Parathyroid adenoma (tissue), 2 donors: ENCODE measurements around the gene ELL.

Experiments used
- H2AFZ ChIP-seq: fragments of 300-600 bp; sonication (generic); one replicate; pipeline ENCODE4 v1.7.0; 2017; ENCODE audit warnings: antibody characterized with exemption, mild to moderate bottlenecking
- H3K27ac ChIP-seq: fragments of 300-600 bp; sonication (generic); one replicate; pipeline ENCODE4 v1.7.0; 2017
- H3K27me3 ChIP-seq: fragments of 300-600 bp; sonication (generic); one replicate; pipeline ENCODE4 v1.7.0; 2017; ENCODE audit warnings: low read length; ENCODE audit not compliant: control insufficient read depth, insufficient read depth
- H3K36me3 ChIP-seq: fragments of 300-600 bp; sonication (generic); one replicate; pipeline ENCODE4 v1.7.0; 2017; ENCODE audit warnings: low read length; ENCODE audit not compliant: control insufficient read depth, insufficient read depth
- H3K4me1 ChIP-seq: fragments of 300-600 bp; sonication (generic); one replicate; pipeline ENCODE4 v1.7.0; 2017; ENCODE audit warnings: control low read depth
- H3K4me2 ChIP-seq: fragments of 300-600 bp; sonication (generic); one replicate; pipeline ENCODE4 v1.7.0; 2017; ENCODE audit warnings: low read length
- H3K4me3 ChIP-seq: fragments of 300-600 bp; sonication (generic); one replicate; pipeline ENCODE4 v1.7.0; 2017; ENCODE audit warnings: low read depth, low read length
- H3K79me2 ChIP-seq: fragments of 300-600 bp; sonication (generic); one replicate; pipeline ENCODE4 v1.7.0; 2017; ENCODE audit warnings: control low read depth
- H3K9ac ChIP-seq: fragments of 300-600 bp; sonication (generic); one replicate; pipeline ENCODE4 v1.7.0; 2017; ENCODE audit warnings: mild to moderate bottlenecking
- H3K9me3 ChIP-seq: fragments of 300-600 bp; sonication (generic); one replicate; pipeline ENCODE4 v1.7.0; 2017; ENCODE audit warnings: low read length; ENCODE audit not compliant: control insufficient read depth
- CTCF ChIP-seq: fragments of 300-600 bp; sonication (generic); IDR thresholded peaks from one replicate; pipeline ENCODE4 v1.7.0; 2017; ENCODE audit warnings: antibody characterized with exemption, mild to moderate bottlenecking
- donor health status: primary hyperparathyroidism.

ELL gene

GRCh38 chr19:18444513-18444912 lies 77.4 kb downstream of the ELL start:
- H3K4me1 ChIP-seq, result peaks cover under 1% of the 10 kb centered on the region
- no peak overlapping the region for H2AFZ ChIP-seq
- no peak overlapping the region for H3K27ac ChIP-seq
- no peak overlapping the region for H3K9ac ChIP-seq
- no peak overlapping the region for H3K4me3 ChIP-seq
- no peaks in the 10 kb centered on the region for H3K27me3 ChIP-seq
- no peaks in the 10 kb centered on the region for H3K9me3 ChIP-seq
- no peak for TF ChIP-seq CTCF
- no peaks in the 10 kb centered on the region for H3K36me3 ChIP-seq
- H3K79me2 ChIP-seq, result peaks cover 23% of the 10 kb centered on the region
- H3K4me2 ChIP-seq, result no peak overlapping the region

- Histone ChIP-seq H3K4me3 (no peak overlapping the region), H2AFZ (no peak overlapping the region), H3K27ac (no peak overlapping the region), H3K79me2 (peaks cover 16% of the 10 kb centered on the region), H3K4me1 (peaks cover 7% of the 10 kb centered on the region), H3K9me3 (no peaks in the 10 kb centered on the region), H3K27me3 (no peaks in the 10 kb centered on the region), H3K36me3 (no peaks in the 10 kb centered on the region), H3K4me2 (no peak overlapping the region), H3K9ac (no peak overlapping the region)
- TF ChIP-seq CTCF, result no peak
Observed at GRCh38 chr19:18443831-18444230, 78.0 kb downstream of the ELL start.

- Histone ChIP-seq H2AFZ (no peak overlapping the region), H3K36me3 (no peaks in the 10 kb centered on the region), H3K9ac (no peak overlapping the region), H3K27me3 (no peaks in the 10 kb centered on the region), H3K4me2 (no peak overlapping the region), H3K4me1 (peaks cover 11% of the 10 kb centered on the region), H3K4me3 (no peak overlapping the region), H3K27ac (no peak overlapping the region), H3K9me3 (no peaks in the 10 kb centered on the region), H3K79me2 (peaks cover 14% of the 10 kb centered on the region)
- TF ChIP-seq CTCF, result no peak
Observed at GRCh38 chr19:18443406-18443805, 78.5 kb downstream of the ELL start.

- Histone ChIP-seq H3K9me3 (no peaks in the 10 kb centered on the region), H3K4me2 (no peak overlapping the region), H2AFZ (no peak overlapping the region), H3K36me3 (no peaks in the 10 kb centered on the region), H3K4me1 (peaks cover 14% of the 10 kb centered on the region), H3K9ac (no peak overlapping the region), H3K27me3 (no peaks in the 10 kb centered on the region), H3K4me3 (no peak overlapping the region), H3K79me2 (peaks cover 13% of the 10 kb centered on the region), H3K27ac (no peak overlapping the region)
- TF ChIP-seq CTCF, result no peak
Observed at GRCh38 chr19:18442941-18443340, 78.9 kb downstream of the ELL start.
